Measurements from ENCODE around the gene SF3B2. TPM values are rescaled to one million over a fixed set of nuclear protein-coding genes. Genes with fewer than 3 reads are reported as not detected.
"Not testable (repeated sequence)": the region's sequence is repeated elsewhere in the genome, so short reads cannot be mapped to it uniquely, and the experiment has no call there.

SF3B2 gene
- total RNA-seq, 1 experiment from 2014 or later, result 334 TPM

DNA sequence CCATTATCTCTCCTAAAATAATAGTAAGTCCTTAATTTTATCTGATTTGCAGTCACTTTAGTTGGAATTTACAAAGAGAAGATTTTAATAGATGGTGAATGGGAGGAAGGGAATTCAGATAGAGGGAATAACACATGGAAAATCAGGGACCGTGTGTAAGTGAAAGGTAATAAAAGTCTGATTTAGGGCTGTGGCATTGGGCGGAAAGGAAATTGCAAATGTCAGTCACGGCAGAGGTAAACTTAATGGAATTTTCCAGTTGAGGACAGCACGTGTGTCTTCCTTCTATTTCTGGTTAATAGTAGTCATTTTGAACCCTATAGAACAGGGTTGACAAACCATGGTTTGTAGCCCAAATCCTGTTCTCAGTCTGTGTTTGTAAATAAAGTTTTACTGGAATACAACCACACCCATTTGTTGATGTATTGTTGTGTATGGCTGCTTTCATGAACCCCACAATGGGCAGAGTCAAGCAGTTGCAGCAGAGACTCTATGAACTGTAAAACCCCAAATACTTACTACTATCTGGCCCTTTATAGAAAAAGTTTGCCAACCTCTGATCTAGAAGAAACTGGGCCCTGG, 52.0 kb downstream of the SF3B2 start:
- Histone ChIP-seq H3K27ac (no peak overlapping the region), H3K36me3 (peaks cover 15% of the 10 kb centered on the region)

GRCh38 chr11:66106786-66107599, 54.8 kb downstream of the SF3B2 start:
- Histone ChIP-seq H3K27ac (no peak overlapping the region), H3K4me3 (no peak overlapping the region), H3K9me3 (replicated peaks) (no peaks in the 10 kb centered on the region), H3K27me3 (replicated peaks) (no peaks in the 10 kb centered on the region), H3K36me3 (peaks cover 10% of the 10 kb centered on the region), H3K4me1 (replicated peaks) (peaks cover 41% of the 10 kb centered on the region)
- DNase-seq (ENCODE audit: low read depth in 1 of 2, low spot score in 2 of 2), result no peak

More for the DNA sequence above, 52.0 kb downstream of the SF3B2 start:
- H3K9me3 ChIP-seq (replicated peaks), result no peaks in the 10 kb centered on the region
- no peak overlapping the region for H3K4me3 ChIP-seq
- DNase-seq (ENCODE audit: low read depth in 1 of 2, low spot score in 2 of 2), result no peak
- H3K27me3 ChIP-seq (replicated peaks), result no peaks in the 10 kb centered on the region
- peaks cover 24% of the 10 kb centered on the region for H3K4me1 ChIP-seq (replicated peaks)

DNA sequence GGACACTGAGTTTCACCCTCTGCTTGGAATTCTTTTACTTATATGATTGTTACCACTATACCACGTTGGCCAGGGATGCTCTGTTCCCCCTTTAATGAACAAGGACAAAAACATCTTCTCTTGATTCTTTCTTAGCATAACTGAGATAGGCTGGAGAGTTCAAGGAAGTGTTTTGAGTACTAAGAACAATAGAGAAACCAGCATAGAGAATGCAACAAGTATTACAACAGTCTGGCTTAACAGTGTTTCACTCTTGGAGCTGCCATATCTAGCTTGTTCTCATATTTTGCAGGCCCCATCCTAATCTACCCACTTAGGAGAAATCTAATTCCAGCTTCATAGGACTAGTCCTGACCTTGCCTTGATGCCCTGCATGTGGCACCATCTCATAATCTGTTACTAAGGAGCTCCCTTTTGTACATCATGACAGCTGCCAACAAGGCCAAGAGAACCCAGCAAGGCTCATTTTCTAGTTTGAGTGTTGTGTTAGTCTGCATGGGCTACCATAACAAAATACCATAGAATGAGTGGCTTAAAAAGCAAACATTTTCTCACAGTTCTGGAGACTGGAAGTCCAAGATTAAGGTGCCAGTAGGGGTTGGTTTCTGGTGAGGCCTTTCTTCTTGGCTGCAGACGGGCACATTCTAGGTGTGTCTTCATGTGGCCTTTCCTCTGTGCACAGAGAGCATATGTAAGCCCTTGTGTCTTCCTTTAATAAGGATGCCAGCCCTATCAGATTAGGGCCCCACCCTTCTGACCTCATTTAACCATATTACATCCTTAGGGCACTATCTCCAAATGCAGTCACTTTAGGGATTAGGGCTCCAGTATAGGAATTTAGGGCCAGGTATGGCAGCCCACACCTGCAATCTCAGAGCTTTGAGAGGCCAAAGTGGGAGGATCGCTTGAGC, 55.7 kb downstream of the SF3B2 start:
- H3K4me3 ChIP-seq, result no peak overlapping the region
- H3K27ac ChIP-seq, result no peak overlapping the region
- H3K9me3 ChIP-seq (replicated peaks), result no peaks in the 10 kb centered on the region
- DNase-seq (ENCODE audit: low read depth in 1 of 2, low spot score in 2 of 2), result no peak
- H3K4me1 ChIP-seq (replicated peaks), result peaks cover 50% of the 10 kb centered on the region
- no peaks in the 10 kb centered on the region for H3K27me3 ChIP-seq (replicated peaks)
- peaks cover 10% of the 10 kb centered on the region for H3K36me3 ChIP-seq

GRCh38 chr11:66109294-66109693, 57.1 kb downstream of the SF3B2 start:
- Histone ChIP-seq H3K36me3 (peaks cover 7% of the 10 kb centered on the region), H3K9me3 (replicated peaks) (no peaks in the 10 kb centered on the region), H3K27ac (no peak overlapping the region), H3K4me1 (replicated peaks) (peaks cover 60% of the 10 kb centered on the region), H3K27me3 (replicated peaks) (no peaks in the 10 kb centered on the region), H3K4me3 (no peak overlapping the region)
- no peak for DNase-seq (ENCODE audit: low read depth in 1 of 2, low spot score in 2 of 2)

DNA sequence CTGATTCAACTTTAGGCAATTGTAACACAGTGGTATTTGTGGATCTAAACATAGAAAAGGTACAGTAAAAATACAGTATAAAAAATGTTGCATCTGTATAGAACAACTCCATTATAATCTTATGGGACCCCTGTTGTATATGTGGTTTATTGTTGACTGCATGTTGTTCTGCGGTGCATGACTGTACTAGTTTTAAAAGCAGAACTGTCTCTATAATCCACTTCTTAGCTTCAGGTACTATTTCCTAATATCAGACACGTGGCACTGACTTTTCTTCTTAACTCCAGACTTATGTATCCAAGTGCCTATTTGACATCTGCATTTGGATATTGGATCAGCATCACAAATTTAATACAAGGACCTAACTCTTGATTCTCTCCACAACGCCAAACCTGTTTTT, 59.0 kb downstream of the SF3B2 start:
- peaks cover 66% of the 10 kb centered on the region for H3K4me1 ChIP-seq (replicated peaks)
- no peak overlapping the region for H3K27ac ChIP-seq
- H3K36me3 ChIP-seq, result peaks cover 6% of the 10 kb centered on the region
- H3K9me3 ChIP-seq (replicated peaks), result no peaks in the 10 kb centered on the region
- no peak for DNase-seq (ENCODE audit: low read depth in 1 of 2, low spot score in 2 of 2)
- H3K27me3 ChIP-seq (replicated peaks), result no peaks in the 10 kb centered on the region
- H3K4me3 ChIP-seq, result no peak overlapping the region

GRCh38 chr11:66112041-66112491, 59.9 kb downstream of the SF3B2 start:
- H3K9me3 ChIP-seq (replicated peaks), result no peaks in the 10 kb centered on the region
- H3K36me3 ChIP-seq, result peaks cover 2% of the 10 kb centered on the region
- H3K27me3 ChIP-seq (replicated peaks), result no peaks in the 10 kb centered on the region
- peaks cover 65% of the 10 kb centered on the region for H3K4me1 ChIP-seq (replicated peaks)
- DNase-seq (ENCODE audit: low read depth in 1 of 2, low spot score in 2 of 2), result no peak
- no peak overlapping the region for H3K4me3 ChIP-seq
- peak overlapping the region; percentile 68 for H3K27ac ChIP-seq

GRCh38 chr11:66112601-66113499, 60.7 kb downstream of the SF3B2 start:
- Histone ChIP-seq H3K27ac (peak overlapping the region; percentile 68), H3K4me1 (replicated peaks) (peaks cover 61% of the 10 kb centered on the region), H3K9me3 (replicated peaks) (no peaks in the 10 kb centered on the region), H3K27me3 (replicated peaks) (no peaks in the 10 kb centered on the region), H3K4me3 (no peak overlapping the region), H3K36me3 (no peaks in the 10 kb centered on the region)
- DNase-seq (ENCODE audit: low read depth in 1 of 2, low spot score in 2 of 2), result peak in 1 of 2 experiments; percentile 91

- H3K4me3 ChIP-seq; DNase-seq (ENCODE audit: low read depth in 1 of 2, low spot score in 2 of 2); H3K27me3 ChIP-seq (replicated peaks); H3K27ac ChIP-seq; H3K36me3 ChIP-seq; H3K9me3 ChIP-seq (replicated peaks): not testable (repeated sequence)
- H3K4me1 ChIP-seq (replicated peaks), result peaks cover 73% of the 10 kb centered on the region
Measured at GRCh38 chr11:66114957-66115356, 62.8 kb downstream of the SF3B2 start.

- H3K4me1 ChIP-seq (replicated peaks), result peaks cover 80% of the 10 kb centered on the region
- no peaks in the 10 kb centered on the region for H3K9me3 ChIP-seq (replicated peaks)
- H3K4me3 ChIP-seq, result no peak overlapping the region
- no peak overlapping the region for H3K27ac ChIP-seq
- no peaks in the 10 kb centered on the region for H3K36me3 ChIP-seq
- no peaks in the 10 kb centered on the region for H3K27me3 ChIP-seq (replicated peaks)
- DNase-seq (ENCODE audit: low read depth in 1 of 2, low spot score in 2 of 2), result no peak
Measured at GRCh38 chr11:66115638-66116301, 63.6 kb downstream of the SF3B2 start.

- 0 out of 2 replicates have a peak, but pooled peaks cover 3% of the 10 kb centered on the region for H3K36me3 ChIP-seq
- H3K27ac ChIP-seq, result no peak overlapping the region
- no peaks in the 10 kb centered on the region for H3K9me3 ChIP-seq (replicated peaks)
- DNase-seq (ENCODE audit: low read depth in 1 of 2, low spot score in 2 of 2), result no peak
- H3K27me3 ChIP-seq (replicated peaks), result no peaks in the 10 kb centered on the region
- H3K4me3 ChIP-seq, result no peak overlapping the region
- peaks cover 70% of the 10 kb centered on the region for H3K4me1 ChIP-seq (replicated peaks)
Measured at GRCh38 chr11:66116576-66117361, 64.6 kb downstream of the SF3B2 start.

GRCh38 chr11:66118847-66119246, 66.7 kb downstream of the SF3B2 start:
- H3K27ac ChIP-seq, result peak overlapping the region; percentile 73
- H3K9me3 ChIP-seq (replicated peaks), result no peaks in the 10 kb centered on the region
- 0 out of 2 replicates have a peak, but pooled peaks cover 4% of the 10 kb centered on the region for H3K36me3 ChIP-seq
- H3K27me3 ChIP-seq (replicated peaks), result no peaks in the 10 kb centered on the region
- peaks cover 50% of the 10 kb centered on the region for H3K4me1 ChIP-seq (replicated peaks)
- DNase-seq (ENCODE audit: low read depth in 1 of 2, low spot score in 2 of 2), result no peak
- H3K4me3 ChIP-seq, result no peak overlapping the region

Measured in SJSA1 (cell line).